Duodenal mucosa (tissue), 2 donors: ENCODE data around the gene ZNF689.
"Not testable (repeated sequence)": the region's sequence is repeated elsewhere in the genome, so short reads cannot be mapped to it uniquely, and the experiment has no call there.

Experiments
- H3K27ac ChIP-seq: one replicate; pipeline ENCODE4 v1.7.0; 2013; ENCODE audit warnings: low read depth, low read length
- H3K27me3 ChIP-seq, 2 donors: one replicate each; pipeline ENCODE4 v1.7.0; 2013; ENCODE audit warnings: low read length in 2 of 2, control low read depth in 1 of 2; ENCODE audit not compliant: insufficient read depth in 2 of 2, control insufficient read depth in 1 of 2
- H3K36me3 ChIP-seq, 2 donors: one replicate each; pipeline ENCODE4 v1.7.0; 2013; ENCODE audit warnings: low read length in 2 of 2, control low read depth in 1 of 2; ENCODE audit not compliant: insufficient read depth in 2 of 2, control insufficient read depth in 1 of 2
- H3K4me1 ChIP-seq, 2 donors: one replicate each; pipeline ENCODE4 v1.7.0; 2013; ENCODE audit warnings: low read length in 2 of 2, control low read depth in 1 of 2; ENCODE audit not compliant: insufficient read depth in 2 of 2, control insufficient read depth in 1 of 2
- H3K4me3 ChIP-seq, 2 donors: one replicate each; pipeline ENCODE4 v1.7.0; 2013; ENCODE audit warnings: low read length in 2 of 2, low read depth in 1 of 2
- H3K9ac ChIP-seq, 2 donors: one replicate each; pipeline ENCODE4 v1.7.0; 2013; ENCODE audit warnings: low read length in 2 of 2, low read depth in 1 of 2
- H3K9me3 ChIP-seq, 2 donors: one replicate each; pipeline ENCODE4 v1.7.0; 2013; ENCODE audit warnings: low read length in 2 of 2, control low read depth in 1 of 2; ENCODE audit not compliant: control insufficient read depth in 1 of 2

Gene ZNF689

DNA sequence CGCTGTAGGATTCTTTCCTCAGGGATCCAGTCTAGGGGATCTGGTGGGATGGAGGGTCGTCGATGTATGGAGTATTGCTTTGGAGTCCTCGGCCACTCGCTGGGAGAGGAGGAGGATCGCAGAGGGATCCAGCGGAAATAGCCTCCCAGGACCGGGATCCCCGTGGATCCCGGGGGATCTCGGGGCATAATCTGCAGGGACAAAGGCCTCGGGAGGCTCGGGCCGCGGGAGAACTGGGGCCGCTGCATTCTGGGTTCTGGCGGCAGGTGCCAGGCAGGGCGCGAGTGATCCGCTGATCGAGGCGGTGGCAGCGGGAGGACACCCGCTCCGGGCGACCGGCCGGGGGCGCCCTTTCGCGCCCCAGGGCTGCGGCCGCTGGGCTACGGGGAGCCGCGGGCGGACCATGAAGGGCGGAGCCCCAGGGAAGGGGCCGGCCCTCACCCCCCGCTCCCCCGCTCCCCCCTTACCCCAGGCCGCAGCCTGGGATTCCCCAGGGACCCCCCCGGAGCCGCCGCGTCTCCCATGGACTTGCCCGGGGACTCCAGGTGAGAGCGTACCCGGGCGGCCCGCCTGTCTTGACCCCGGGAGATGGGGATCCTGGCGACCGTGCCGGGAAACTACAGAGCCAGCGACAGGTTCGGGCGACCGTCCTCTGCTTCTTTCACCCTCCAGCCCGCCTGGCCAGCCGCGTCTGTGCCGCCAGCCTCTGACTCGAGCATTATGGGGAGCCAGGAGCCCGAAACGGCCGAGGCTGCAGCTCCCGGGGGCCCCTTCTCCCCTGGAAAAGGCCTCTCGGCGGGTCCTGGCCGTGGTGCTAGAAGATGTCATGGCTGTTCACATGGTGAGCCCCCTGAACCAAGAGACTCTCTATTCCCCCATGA lies 41.2 kb upstream of the ZNF689 start:
- Histone ChIP-seq H3K36me3 (peaks cover 21 to 39% of the 10 kb centered on the region in 2 donors), H3K4me3 (peak overlapping the region; percentile 95 to 98), H3K9ac (peak overlapping the region; percentile 90 to 99), H3K27me3 (no peaks in the 10 kb centered on the region), H3K27ac (peak overlapping the region; percentile 85), H3K4me1 (peaks cover 12 to 18% of the 10 kb centered on the region in 2 donors), H3K9me3 (no peaks in the 10 kb centered on the region)

GRCh38 chr16:30650369-30651123 lies 40.4 kb upstream of the ZNF689 start, which contains the start of gene PRR14:
Gene PRR14 (plus strand): TSS chr16:30650960. CDS start chr16:30651646, 686 bp downstream.
- Histone ChIP-seq H3K4me3 (peak within 1 kb of the TSS; percentile 95 to 98), H3K4me1 (peaks cover 12 to 18% of the 10 kb centered on the region in 2 donors), H3K27me3 (no peaks in the 10 kb centered on the region), H3K27ac (peak within 1 kb of the TSS; percentile 86), H3K9me3 (no peaks in the 10 kb centered on the region), H3K36me3 (peaks cover 16 to 33% of the 10 kb centered on the region in 2 donors), H3K9ac (peak within 1 kb of the TSS; percentile 90 to 99)

GRCh38 chr16:30649725-30650368 lies 39.7 kb upstream of the ZNF689 start:
- Histone ChIP-seq H3K36me3 (peaks cover 9 to 26% of the 10 kb centered on the region in 2 donors), H3K4me3 (peak overlapping the region; percentile 69 to 95), H3K4me1 (peaks cover 12 to 18% of the 10 kb centered on the region in 2 donors), H3K9me3 (no peaks in the 10 kb centered on the region), H3K9ac (peak overlapping the region; percentile 71 to 99), H3K27me3 (no peaks in the 10 kb centered on the region), H3K27ac (peak overlapping the region; percentile 86)

GRCh38 chr16:30647274-30647571 lies 37.0 kb upstream of the ZNF689 start:
- Histone ChIP-seq H3K9ac (no peak overlapping the region), H3K36me3 (peaks cover 0 to 1% of the 10 kb centered on the region in 2 donors), H3K9me3 (no peaks in the 10 kb centered on the region), H3K4me1 (peaks cover 6 to 15% of the 10 kb centered on the region in 2 donors), H3K4me3 (no peak overlapping the region), H3K27ac (no peak overlapping the region), H3K27me3 (no peaks in the 10 kb centered on the region)

DNA sequence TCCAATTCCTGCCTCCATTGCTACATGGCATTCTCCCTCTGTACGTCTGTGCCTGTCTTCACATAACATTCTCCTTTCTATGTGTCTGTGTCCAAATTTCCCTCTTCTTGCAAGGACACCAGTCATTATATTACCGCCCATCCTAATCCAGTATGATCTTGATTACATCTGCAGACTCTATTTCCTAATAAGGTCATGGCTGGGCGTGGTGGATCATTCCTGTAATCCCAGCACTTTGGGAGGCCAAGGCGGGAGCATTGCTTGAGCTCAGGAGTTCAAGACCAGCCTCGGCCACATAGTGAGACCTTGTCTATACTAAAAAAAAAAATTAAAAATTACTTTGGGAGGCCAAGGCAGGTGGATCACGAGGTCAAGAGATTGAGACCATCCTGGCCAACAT lies 35.5 kb upstream of the ZNF689 start:
- Histone ChIP-seq H3K4me3 (no peak overlapping the region), H3K9me3 (no peaks in the 10 kb centered on the region), H3K36me3 (no peaks in the 10 kb centered on the region), H3K27ac (no peak overlapping the region), H3K4me1 (peaks cover 0 to 8% of the 10 kb centered on the region in 2 donors), H3K9ac (no peak overlapping the region), H3K27me3 (no peaks in the 10 kb centered on the region)

GRCh38 chr16:30644334-30644830 lies 34.2 kb upstream of the ZNF689 start:
- no peaks in the 10 kb centered on the region for H3K9me3 ChIP-seq
- H3K27me3 ChIP-seq = no peaks in the 10 kb centered on the region
- no peak overlapping the region for H3K4me3 ChIP-seq
- no peak overlapping the region for H3K9ac ChIP-seq
- no peaks in the 10 kb centered on the region for H3K36me3 ChIP-seq
- H3K4me1 ChIP-seq = peaks cover 0 to under 1% of the 10 kb centered on the region in 2 donors
- H3K27ac ChIP-seq = no peak overlapping the region

GRCh38 chr16:30641378-30641982 lies 31.3 kb upstream of the ZNF689 start:
- no peaks in the 10 kb centered on the region for H3K9me3 ChIP-seq
- no peak overlapping the region for H3K9ac ChIP-seq
- H3K4me3 ChIP-seq = no peak overlapping the region
- H3K27ac ChIP-seq = no peak overlapping the region
- H3K36me3 ChIP-seq = no peaks in the 10 kb centered on the region
- H3K27me3 ChIP-seq = no peaks in the 10 kb centered on the region
- no peaks in the 10 kb centered on the region for H3K4me1 ChIP-seq

DNA sequence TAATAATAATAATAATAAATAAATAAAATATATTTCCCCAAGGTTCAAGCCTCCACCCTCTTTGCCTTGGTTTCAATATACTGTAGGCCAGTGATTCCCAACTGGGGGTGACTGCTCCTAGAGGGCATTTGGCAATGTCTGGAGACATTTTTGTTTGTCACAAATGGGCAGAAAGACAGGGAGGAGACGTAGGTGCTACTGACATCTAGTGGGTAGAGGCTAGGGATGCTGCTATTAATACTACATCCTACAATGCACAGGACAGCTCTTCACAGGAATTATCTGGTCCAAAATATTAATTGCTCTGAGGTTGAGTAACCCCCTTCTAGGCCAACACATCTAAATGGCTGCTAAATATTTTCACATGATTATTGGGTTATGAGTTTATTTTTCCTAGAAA lies 27.8 kb upstream of the ZNF689 start:
- Histone ChIP-seq H3K9ac (no peak overlapping the region), H3K4me3 (no peak overlapping the region), H3K9me3 (no peaks in the 10 kb centered on the region), H3K4me1 (peaks cover 0 to 4% of the 10 kb centered on the region in 2 donors), H3K27ac (no peak overlapping the region), H3K36me3 (no peaks in the 10 kb centered on the region), H3K27me3 (no peaks in the 10 kb centered on the region)

DNA sequence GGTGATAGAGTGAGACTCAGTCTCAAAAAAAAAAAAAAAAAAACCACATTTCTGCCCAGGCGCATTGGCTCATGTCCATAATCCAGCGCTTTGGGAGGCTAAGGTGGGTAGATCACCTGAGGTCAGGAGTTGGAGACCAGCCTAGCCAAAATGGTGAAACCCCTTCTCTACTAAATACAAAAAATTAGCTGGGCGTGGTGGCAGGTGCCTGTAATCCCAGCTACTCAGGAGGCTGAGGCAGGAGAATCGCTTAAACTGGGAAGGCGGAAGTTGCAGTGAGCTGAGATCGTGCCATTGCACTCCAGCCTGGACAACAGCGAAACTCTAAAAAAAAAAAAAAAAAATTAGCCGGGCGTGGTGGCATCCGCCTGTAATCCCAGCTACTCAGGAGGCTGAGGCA lies 26.9 kb upstream of the ZNF689 start:
- H3K9ac ChIP-seq, H3K9me3 ChIP-seq, H3K27ac ChIP-seq, H3K36me3 ChIP-seq, H3K4me3 ChIP-seq, H3K27me3 ChIP-seq, H3K4me1 ChIP-seq: not testable (repeated sequence)
